Epithelial cell of proximal tubule (primary cell): Measurements from ENCODE around the gene ADCK2. TPM values are rescaled to one million over a fixed set of nuclear protein-coding genes. Genes with fewer than 3 reads are reported as not detected.
A peak's percentile ranks its signal among the peaks of the same experiment; 100 is the strongest.

Source experiments
- DNase-seq: peaks from one replicate; pipeline ENCODE4 v3.0.0-alpha.2; 2011; ENCODE audit warnings: low read depth
- H3K4me3 ChIP-seq: 2 replicates; pipeline ENCODE4 v1.5.1; 2011; ENCODE audit warnings: low read depth, mild to moderate bottlenecking, low read length
- CTCF ChIP-seq: conservative IDR thresholded peaks from 2 replicates; pipeline ENCODE4 v1.5.1; 2012; ENCODE audit warnings: low read depth, mild to moderate bottlenecking, low read length
- total RNA-seq: library from RNA; depleted of rRNA; stranded (reverse); fragments of >200 nt; gene quantifications from 2 replicates; pipeline ENCODE4 v1.2.3, GENCODE V29; 2015

The ADCK2 gene
- total RNA-seq, 1 donor from 2014 or later: 36.8 TPM

- peak overlapping the region; percentile 91 for H3K4me3 ChIP-seq
- TF ChIP-seq CTCF: no peak
- no peak for DNase-seq
Observed at GRCh38 chr7:140696024-140696679, 23.4 kb downstream of the ADCK2 start.

- peak within 1 kb of the TSS; percentile 91 for H3K4me3 ChIP-seq
- peak; percentile 2 for TF ChIP-seq CTCF
- DNase-seq: no peak
Observed at GRCh38 chr7:140696680-140697446, 24.1 kb downstream of the ADCK2 start, which contains the start of gene NDUFB2. NDUFB2 (plus strand) TSS chr7:140696708; CDS start chr7:140696745, 37 bp downstream.

GRCh38 chr7:140697447-140698143, 24.9 kb downstream of the ADCK2 start:
- DNase-seq: no peak
- peak overlapping the region; percentile 91 for H3K4me3 ChIP-seq
- no peak for TF ChIP-seq CTCF

DNA sequence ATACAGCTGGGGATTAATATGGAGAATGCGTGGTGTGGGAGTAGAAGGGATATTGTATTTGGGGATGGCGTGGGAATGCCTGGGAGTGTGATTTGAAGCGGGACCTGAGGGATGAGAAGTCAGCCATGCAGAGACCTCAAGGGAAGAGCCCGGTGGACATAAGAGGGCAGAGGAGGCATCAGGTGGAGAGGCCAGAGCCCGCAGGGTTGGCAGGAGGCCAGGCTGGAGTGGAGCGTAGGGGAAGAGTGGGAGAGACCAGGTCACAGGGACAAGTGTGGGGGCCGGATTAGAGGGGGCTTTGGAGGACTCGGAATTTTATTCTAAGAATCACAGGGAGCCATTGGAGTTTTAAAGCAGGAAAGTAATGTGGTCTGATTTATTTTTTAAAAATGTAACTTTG, 25.7 kb downstream of the ADCK2 start:
- no peak for TF ChIP-seq CTCF
- H3K4me3 ChIP-seq: peak overlapping the region; percentile 91
- no peak for DNase-seq

DNA sequence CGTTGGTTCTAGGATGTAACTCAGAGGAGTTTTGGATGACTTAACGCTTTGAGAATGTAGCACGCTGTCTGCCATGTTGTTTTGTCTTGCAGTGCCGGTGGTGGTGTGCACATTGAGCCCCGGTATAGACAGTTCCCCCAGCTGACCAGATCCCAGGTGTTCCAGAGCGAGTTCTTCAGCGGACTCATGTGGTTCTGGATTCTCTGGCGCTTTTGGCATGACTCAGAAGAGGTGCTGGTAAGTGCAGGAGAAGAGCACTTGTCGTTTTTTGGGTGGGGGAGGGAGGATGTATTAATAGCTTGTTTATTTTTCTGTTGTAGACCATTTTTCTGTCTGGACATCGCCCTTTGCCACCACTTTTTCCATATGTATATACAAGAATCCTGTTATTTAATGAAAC, 30.0 kb downstream of the ADCK2 start:
- no peak for TF ChIP-seq CTCF
- no peak for DNase-seq
- H3K4me3 ChIP-seq: no peak overlapping the region

DNA sequence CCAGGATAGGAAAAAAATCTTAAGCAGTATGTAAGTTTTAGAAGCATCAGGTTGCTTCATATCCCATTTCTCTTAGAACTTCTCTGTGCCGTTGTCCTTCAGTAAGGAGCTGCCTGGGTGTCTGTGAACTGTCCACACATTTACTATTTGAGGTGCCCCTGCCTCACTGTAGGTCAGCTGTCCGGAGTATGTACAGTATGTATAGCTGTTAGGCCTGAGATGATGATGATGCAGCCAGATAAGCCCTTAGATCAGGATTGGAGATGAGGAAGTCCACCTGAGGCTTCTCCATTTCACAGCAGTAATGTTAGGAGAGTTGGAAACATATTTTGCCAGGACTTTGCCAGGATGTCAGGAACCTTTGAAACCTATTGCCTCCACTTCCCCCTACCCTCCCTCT, 31.5 kb downstream of the ADCK2 start:
- DNase-seq: no peak
- no peak overlapping the region for H3K4me3 ChIP-seq
- TF ChIP-seq CTCF: no peak
